OCI-LY1 (cell line): ENCODE data around the gene MYL6B.

Experiments
- H2AFZ ChIP-seq: fragments of 200-600 bp; sonication (generic), shearing (Covaris generic); 2 replicates; pipeline ENCODE4 v1.6.0; 2014; ENCODE audit warnings: antibody characterized with exemption, mild to moderate bottlenecking, low read length
- H3F3A ChIP-seq: fragments of 200-600 bp; sonication (generic), shearing (Covaris generic); 2 replicates; pipeline ENCODE4 v1.6.0; 2014; ENCODE audit warnings: mild to moderate bottlenecking, antibody characterized with exemption, low read length, moderate library complexity; ENCODE audit not compliant: insufficient read depth
- H3K27ac ChIP-seq: fragments of 200-600 bp; sonication (generic); 2 replicates; pipeline ENCODE4 v1.5.1; 2014; ENCODE audit warnings: low read length, mixed run types, mild to moderate bottlenecking, low read depth; ENCODE audit not compliant: poor library complexity, severe bottlenecking
- H3K27me3 ChIP-seq: fragments of 200-600 bp; sonication (generic); 2 replicates; pipeline ENCODE4 v1.6.0; 2014; ENCODE audit warnings: antibody characterized with exemption, mild to moderate bottlenecking, low read length, moderate library complexity; ENCODE audit not compliant: insufficient read depth
- H3K36me3 ChIP-seq: fragments of 200-600 bp; sonication (generic); 2 replicates; pipeline ENCODE4 v1.6.1; 2014; ENCODE audit warnings: mild to moderate bottlenecking, antibody characterized with exemption, low read length, moderate library complexity, mixed read lengths; ENCODE audit not compliant: insufficient read depth
- H3K4me1 ChIP-seq: fragments of 200-600 bp; sonication (generic); 2 replicates; pipeline ENCODE4 v1.5.1; 2014; ENCODE audit warnings: mild to moderate bottlenecking, low read length, moderate library complexity; ENCODE audit not compliant: insufficient read depth, severe bottlenecking
- H3K4me2 ChIP-seq: fragments of 200-600 bp; sonication (generic), shearing (Covaris generic); 2 replicates; pipeline ENCODE4 v1.6.1; 2014; ENCODE audit warnings: low read length
- H3K4me3 ChIP-seq: fragments of 200-600 bp; sonication (generic); 2 replicates; pipeline ENCODE4 v1.5.1; 2014; ENCODE audit warnings: low read length, low read depth, mild to moderate bottlenecking, mixed read lengths; ENCODE audit not compliant: poor library complexity, severe bottlenecking
- H3K79me2 ChIP-seq: fragments of 200-600 bp; shearing (Covaris generic); 2 replicates; pipeline ENCODE4 v1.6.1; 2016; ENCODE audit warnings: mixed run types, low read length, mixed read lengths; ENCODE audit not compliant: insufficient read depth
- H3K9ac ChIP-seq: fragments of 200-600 bp; sonication (generic), shearing (Covaris generic); 2 replicates; pipeline ENCODE4 v1.6.1; 2014; ENCODE audit warnings: mild to moderate bottlenecking, low read length, mixed read lengths
- H3K9me2 ChIP-seq: fragments of 200-600 bp; sonication (generic), shearing (Covaris generic); 2 replicates; pipeline ENCODE4 v1.6.1; 2014; ENCODE audit warnings: low read depth, mild to moderate bottlenecking, low read length, mixed read lengths
- H3K9me3 ChIP-seq: fragments of 200-600 bp; shearing (Covaris generic); 2 replicates; pipeline ENCODE4 v1.6.1; 2014; ENCODE audit warnings: low read length, mixed read lengths
- H4K20me1 ChIP-seq: fragments of 200-600 bp; sonication (generic), shearing (Covaris generic); 2 replicates; pipeline ENCODE4 v1.6.0; 2016; ENCODE audit warnings: mild to moderate bottlenecking, low read length; ENCODE audit not compliant: insufficient read depth
- CTCF ChIP-seq: fragments of 200-600 bp; sonication (generic), shearing (Covaris generic); IDR thresholded peaks from 2 replicates; pipeline ENCODE4 v1.5.1; 2017; ENCODE audit warnings: mild to moderate bottlenecking, antibody characterized with exemption, low read length, moderate library complexity, mixed read lengths
- EZH2 ChIP-seq: fragments of 200-600 bp; sonication (generic), shearing (Covaris generic); IDR thresholded peaks from 2 replicates; pipeline ENCODE4 v1.8.0; 2017; ENCODE audit warnings: borderline replicate concordance, mixed run types, mild to moderate bottlenecking, antibody characterized with exemption, low read length, moderate library complexity, mixed read lengths

The MYL6B gene

GRCh38 chr12:56137853-56138571 is 14.4 kb upstream of the MYL6B start:
- Histone ChIP-seq H2AFZ (no peak overlapping the region), H3K27me3 (no peaks in the 10 kb centered on the region), H3K9me3 (no peaks in the 10 kb centered on the region), H3K4me3 (no peak overlapping the region), H3K9ac (no peak overlapping the region), H3K9me2 (no peaks in the 10 kb centered on the region), H3K4me1 (no peaks in the 10 kb centered on the region), H3K79me2 (no peaks in the 10 kb centered on the region), H3K36me3 (peaks cover 86% of the 10 kb centered on the region), H4K20me1 (no peaks in the 10 kb centered on the region), H3F3A (no peaks in the 10 kb centered on the region), H3K27ac (no peak overlapping the region), H3K4me2 (no peak overlapping the region)
- TF ChIP-seq EZH2 (no peak), CTCF (no peak)

DNA sequence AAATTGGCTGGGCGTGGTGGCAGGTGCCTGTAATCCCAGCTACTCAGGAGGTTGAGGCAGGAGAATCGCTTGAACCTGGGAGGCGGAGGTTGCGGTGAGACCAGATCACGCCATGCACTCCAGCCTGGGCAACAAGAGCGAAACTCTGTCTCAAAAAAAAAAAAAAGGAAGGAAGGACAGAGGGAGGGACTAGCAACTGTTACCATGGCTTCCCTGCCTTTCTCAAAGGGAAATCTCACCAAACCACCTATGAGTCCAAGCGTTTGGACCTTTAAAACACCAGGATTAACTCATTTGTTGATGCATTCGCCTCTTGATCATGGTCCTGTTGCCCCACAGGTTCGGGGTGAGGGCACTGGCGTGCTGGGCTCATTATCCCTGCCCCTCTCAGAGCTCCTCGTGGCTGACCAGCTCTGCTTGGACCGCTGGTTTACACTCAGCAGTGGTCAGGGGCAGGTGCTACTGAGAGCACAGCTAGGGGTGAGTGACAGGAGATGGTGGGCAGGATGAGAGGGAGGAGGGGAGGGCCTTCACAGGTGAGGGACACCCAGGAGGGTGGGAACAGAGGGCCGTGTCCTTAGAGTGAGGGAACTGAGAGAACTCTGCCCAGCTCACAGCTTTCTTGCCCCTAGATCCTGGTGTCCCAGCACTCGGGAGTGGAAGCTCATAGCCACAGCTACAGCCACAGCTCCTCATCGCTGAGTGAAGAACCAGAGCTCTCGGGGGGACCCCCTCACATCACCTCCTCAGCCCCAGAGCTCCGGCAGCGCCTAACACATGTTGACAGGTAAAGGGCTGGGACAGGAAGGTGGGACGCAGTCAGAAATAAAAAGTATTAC is 10.2 kb upstream of the MYL6B start:
- H3K9me2 ChIP-seq: no peaks in the 10 kb centered on the region
- no peak overlapping the region for H2AFZ ChIP-seq
- no peaks in the 10 kb centered on the region for H4K20me1 ChIP-seq
- H3K4me1 ChIP-seq: no peaks in the 10 kb centered on the region
- H3K27ac ChIP-seq: no peak overlapping the region
- no peak overlapping the region for H3K9ac ChIP-seq
- TF ChIP-seq CTCF (no peak), EZH2 (no peak)
- H3F3A ChIP-seq: no peaks in the 10 kb centered on the region
- H3K9me3 ChIP-seq: no peaks in the 10 kb centered on the region
- H3K36me3 ChIP-seq: peaks cover 77% of the 10 kb centered on the region
- H3K79me2 ChIP-seq: no peaks in the 10 kb centered on the region
- H3K4me3 ChIP-seq: no peak overlapping the region
- H3K27me3 ChIP-seq: no peaks in the 10 kb centered on the region
- no peak overlapping the region for H3K4me2 ChIP-seq

- Histone ChIP-seq H4K20me1 (no peaks in the 10 kb centered on the region), H3K4me1 (no peaks in the 10 kb centered on the region), H2AFZ (no peak overlapping the region), H3K4me3 (no peak overlapping the region), H3K27me3 (no peaks in the 10 kb centered on the region), H3K27ac (no peak overlapping the region), H3K36me3 (peaks cover 66% of the 10 kb centered on the region), H3K4me2 (no peak overlapping the region), H3F3A (no peaks in the 10 kb centered on the region), H3K79me2 (no peaks in the 10 kb centered on the region), H3K9me3 (no peaks in the 10 kb centered on the region), H3K9me2 (no peaks in the 10 kb centered on the region), H3K9ac (no peak overlapping the region)
- TF ChIP-seq CTCF (no peak), EZH2 (no peak)
These were observed 9.2 kb upstream of the MYL6B start for GRCh38 chr12:56143217-56143616.
